ENCODE data around the gene IFT122.
"Not testable (repeated sequence)": the region's sequence is repeated elsewhere in the genome, so short reads cannot be mapped to it uniquely, and the experiment has no call there.

Gene IFT122

DNA sequence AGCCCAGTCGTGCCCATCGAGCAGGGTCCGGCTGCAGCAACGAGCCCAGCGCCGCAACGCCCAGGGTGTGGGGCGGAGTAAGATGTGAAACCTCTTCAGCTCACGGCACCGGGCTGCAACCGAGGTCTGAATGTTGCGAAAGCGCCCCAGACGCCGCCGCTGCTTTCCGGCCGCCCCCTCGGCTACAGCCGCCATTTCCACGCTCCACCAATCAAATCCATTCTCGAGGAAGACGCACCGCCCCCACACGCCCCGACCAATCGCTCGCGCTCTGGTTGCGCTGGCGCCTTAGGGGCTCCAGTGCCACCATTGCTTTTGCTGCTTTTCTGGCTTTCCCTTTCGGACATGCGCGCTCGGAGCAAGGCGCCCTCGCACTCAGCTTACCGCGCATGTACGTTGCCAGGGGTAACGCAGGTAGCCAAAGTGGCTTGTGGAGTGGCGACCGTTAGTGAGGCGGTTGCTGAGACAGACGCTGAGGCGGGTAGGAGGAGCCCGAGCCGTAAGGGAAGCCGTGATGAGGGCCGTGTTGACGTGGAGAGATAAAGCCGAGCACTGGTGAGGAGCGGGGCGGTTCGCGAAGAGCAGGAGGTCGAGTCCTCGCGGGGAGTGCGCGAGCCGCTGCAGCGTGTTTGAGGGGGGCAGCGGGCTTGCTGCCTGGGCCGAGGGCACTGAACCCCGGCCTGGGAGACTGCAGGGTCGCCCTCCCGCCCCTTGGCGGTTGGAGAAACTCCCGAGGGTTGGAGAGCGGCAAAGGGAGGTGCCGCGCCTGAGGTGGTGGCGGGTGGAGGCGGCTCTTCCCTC is at the start of gene IFT122, which contains the start of gene MBD4:
IFT122 (plus strand) TSS at position 408 of the 801 bp plus-strand sequence; CDS start at position 515, 107 bp downstream.
MBD4 (minus strand) TSS at position 132 of the 801 bp plus-strand sequence; CDS start at position 17, 115 bp downstream.
- peak; percentile 98 for DNase-seq

DNA sequence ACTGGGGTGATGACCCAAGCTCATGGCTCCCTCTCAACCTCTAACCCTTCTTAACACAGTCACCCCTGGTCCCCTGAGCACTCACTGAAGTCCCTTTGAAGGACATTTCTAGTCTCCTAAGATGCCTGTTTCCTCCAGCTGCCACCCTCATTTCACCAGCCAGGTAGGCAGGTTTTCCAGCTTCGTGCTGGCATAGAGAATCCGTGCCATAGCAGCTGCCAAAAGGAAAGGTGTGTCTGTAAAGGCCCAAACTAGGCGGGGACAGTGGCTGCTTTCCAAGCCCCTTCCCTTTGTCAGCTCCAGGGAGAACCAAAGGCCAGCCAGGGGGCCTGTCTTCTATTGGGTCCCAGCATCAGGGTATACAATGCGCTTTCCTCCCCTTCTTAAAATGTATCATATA is 48.4 kb upstream of the IFT122 start:
- not testable (repeated sequence) for DNase-seq

DNA sequence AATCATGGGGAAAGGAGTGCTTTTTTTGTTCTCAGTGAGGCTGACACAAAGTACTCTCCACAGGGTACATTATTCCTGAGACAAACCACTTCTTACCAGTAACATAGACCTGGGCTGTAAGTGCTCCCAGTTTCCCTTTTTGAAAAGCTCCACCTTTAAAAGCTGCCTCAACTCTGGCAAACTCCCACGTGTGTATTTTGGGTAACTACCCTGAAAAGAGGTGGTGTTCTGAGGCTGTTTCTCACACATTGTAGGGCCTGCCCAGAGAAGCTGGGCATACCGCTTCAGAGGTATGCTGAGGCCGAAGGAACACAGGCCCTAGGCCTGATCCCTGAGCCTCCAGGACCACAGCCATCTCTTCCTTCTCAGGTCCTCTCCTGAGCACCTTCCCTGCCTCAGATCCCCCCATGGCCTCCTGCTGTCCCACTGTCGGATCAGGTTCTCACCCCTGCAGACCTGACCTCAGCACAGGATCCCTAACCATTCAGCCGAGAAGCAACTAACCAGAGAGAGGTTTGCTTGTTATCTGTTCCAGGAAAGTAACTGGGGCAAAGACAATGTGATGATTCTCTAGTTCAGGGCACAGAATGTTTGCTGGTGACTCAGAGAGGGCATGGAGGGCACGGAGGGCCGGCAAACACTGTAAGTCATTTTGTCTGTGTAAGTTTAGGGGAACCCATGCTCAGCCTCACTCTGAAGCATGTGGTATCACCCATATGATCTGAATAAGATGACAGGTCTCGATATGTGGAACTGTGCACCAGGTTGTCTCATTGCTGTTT is 47.7 kb upstream of the IFT122 start:
- DNase-seq, result not testable (repeated sequence)

- DNase-seq, result no peak
Measured at GRCh38 chr3:129393271-129393670, 46.8 kb upstream of the IFT122 start.

DNA sequence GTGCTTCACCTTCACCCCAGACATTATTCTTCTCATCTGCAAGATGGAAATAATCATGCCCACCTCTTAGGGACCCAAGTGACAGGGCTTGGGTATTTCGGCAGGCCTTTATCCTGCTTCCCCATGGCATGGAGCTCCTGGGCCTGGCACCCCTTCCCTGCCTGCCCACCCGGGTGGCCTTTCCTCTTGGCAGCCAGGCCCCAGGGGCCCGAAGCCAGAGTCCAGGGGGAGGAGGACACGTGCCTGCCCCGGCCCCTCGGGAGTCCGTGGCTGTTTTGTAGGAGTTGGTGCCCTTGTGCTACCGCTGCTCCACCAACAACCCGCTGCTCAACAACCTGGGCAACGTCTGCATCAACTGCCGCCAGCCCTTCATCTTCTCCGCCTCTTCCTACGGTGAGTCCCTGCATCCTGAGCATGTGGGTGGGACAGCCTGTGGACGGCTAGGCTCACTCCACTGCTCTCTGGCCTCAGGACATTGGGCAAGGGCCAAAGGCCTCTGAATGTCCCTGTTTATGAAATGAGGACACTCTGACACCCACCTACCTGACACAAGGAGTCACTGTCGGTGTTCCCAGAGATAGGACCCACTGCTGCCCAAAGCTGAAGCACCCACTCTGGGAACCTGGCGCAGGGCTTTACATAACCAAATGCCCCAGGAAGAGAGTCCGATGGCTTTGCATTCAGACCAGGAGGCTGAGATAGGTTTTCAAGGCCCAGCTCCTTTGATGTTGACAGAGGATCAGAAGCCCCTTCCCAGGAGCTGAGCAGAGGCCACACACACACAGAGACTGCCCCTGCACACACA is 46.1 kb upstream of the IFT122 start:
- not testable (repeated sequence) for DNase-seq

GRCh38 chr3:129398803-129399144 is 41.2 kb upstream of the IFT122 start:
- DNase-seq, result no peak

- DNase-seq, result peak; percentile 83
Measured at GRCh38 chr3:129399145-129399894, 40.7 kb upstream of the IFT122 start.

DNA sequence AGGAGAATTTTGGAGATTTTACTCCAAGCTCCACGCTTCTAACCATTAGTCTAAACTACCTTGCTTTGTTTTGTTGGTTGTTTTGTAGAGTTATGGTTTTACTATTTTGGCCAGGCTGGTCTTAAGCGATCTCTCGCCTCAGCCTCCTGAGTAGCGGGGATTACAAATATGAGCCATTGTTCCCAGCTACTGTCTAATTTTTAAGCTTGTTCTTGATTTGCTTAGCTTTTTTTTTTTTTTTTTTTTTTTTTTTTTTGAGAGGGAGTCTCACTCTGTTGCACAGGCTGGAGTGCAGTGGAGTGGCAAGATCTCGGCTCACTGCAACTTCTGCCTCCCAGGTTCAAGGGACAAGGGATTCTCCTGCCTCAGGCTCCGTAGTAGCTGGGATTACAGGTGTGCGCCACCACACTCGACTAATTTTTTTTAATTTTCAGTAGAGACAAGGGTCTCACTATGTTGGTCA is 40.1 kb upstream of the IFT122 start:
- no peak for DNase-seq

DNA sequence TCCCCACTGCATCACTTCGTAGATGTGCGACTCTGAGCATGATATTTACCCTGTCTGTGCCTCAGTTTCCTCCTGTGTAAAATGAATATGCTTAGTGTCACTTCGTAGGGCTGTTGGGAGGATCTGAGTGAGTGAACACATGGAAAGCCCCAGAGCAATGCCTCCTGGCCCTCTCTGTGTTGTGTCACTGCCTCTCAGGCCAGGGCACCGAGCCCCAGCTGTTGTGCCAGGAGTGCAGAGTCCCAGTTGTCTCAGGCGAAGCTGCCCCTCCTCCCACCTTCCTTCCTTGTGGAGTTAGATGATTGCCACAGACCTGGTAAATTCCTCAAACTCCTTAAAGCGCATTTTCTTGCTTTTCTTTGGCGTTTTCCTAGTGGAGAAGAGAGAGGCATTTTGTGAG is 37.8 kb upstream of the IFT122 start:
- DNase-seq, result no peak

DNA sequence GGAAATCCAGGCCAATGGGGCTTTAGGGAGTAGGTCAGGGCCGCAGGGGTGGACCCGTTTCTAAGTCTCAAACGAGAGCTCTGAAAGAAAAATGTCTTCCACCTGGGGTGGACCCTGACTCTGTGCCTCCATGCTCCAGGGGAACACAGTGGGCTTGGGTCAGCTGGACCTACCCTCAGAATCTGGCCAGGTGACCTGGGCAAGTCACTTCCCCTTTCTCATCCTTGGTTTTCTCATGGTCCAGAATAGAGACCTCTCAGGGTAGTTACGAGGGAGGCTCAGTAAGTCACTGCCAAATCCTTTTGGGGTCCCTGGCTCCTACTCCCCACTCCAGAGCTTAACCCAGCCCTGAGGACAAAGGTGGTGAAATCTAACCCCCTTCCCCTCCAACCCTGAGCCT is 37.4 kb upstream of the IFT122 start:
- DNase-seq, result no peak

DNA sequence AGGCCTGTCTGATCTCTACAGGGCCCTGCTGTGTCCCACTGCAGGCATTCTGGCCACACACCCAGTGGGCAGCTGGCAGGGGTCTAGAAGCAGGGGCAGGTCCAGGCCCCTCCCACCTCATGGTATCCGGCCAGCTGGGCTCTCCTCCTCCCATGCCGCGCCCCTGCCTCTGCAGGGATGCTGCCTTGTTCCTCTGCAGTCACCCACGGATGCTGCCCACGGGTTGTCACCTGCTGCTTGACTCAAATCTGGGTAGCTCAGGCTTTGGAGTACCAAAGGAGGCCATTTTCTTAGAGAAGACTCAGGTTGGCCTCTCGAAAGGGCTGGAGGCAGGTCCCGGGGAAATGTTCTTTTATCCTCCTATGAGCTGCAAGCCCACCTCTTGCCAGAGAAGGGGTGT is 36.6 kb upstream of the IFT122 start:
- no peak for DNase-seq

DNA sequence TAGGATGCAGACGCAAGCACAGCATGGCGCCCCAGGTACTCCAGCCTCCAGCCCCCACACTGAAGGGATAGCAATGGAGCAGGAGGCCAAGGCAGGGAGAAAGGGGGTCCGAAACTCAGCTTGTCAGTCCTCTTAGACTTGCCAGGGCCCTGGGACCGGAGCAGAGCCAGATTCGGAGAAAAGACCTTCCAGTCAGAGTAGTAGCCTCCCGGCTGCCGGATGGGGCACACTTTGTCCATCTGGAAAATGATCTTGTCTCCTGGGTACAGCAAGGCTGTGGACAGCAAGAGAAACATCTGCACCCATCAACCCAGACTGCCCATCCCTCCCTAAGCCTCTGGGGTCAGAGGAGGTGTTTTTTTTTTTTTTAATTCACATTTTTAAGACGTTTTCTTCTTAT is 35.9 kb upstream of the IFT122 start:
- DNase-seq, result no peak

- no peak for DNase-seq
Measured at GRCh38 chr3:129404610-129405009, 35.4 kb upstream of the IFT122 start.

GRCh38 chr3:129409541-129409940 is 30.5 kb upstream of the IFT122 start:
- no peak for DNase-seq

- DNase-seq, result no peak
Measured at GRCh38 chr3:129410971-129411370, 29.1 kb upstream of the IFT122 start.

- DNase-seq, result no peak
Measured at GRCh38 chr3:129412542-129413198, 27.4 kb upstream of the IFT122 start.

DNA sequence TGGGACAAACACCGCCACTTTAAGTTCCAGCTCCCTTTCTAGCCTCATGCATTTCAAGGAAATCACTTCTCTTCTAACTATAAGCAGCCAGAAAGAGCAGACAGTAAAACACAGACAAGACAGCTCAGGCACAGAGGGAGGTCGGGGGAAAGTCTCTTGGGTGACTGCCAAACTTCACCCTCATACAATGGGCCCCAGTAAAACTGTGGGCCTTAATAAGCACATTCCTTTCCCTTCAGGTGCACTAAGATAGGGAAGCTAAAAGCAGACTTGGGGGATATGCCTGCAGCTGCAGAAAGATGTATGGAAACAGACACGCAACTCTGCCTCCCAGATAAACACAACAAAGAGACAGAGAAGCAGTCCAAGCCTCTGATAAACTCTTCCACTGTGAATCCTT is 26.8 kb upstream of the IFT122 start:
- DNase-seq, result not testable (repeated sequence)

- no peak for DNase-seq
Measured at GRCh38 chr3:129413687-129414506, 26.1 kb upstream of the IFT122 start.

- no peak for DNase-seq
Measured at GRCh38 chr3:129415378-129415777, 24.6 kb upstream of the IFT122 start.

DNA sequence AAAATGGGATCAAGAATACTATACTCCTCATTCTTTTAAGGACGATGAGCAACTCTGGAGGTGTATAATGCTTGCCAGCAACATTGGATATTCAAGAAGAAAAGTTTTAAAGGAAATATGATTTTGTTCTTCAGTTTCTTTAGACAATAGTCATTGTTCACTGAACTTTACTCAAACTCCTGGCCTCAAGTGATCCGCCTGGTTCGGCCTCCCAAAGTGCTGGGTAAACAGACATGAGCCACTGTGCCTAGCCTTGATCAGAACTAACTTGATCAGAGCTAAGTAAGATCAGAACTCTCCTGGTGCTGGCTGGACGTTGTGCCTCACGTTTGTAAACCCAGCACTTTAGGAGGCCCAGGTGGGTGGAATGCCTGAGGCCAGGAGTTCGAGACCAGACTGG is 24.2 kb upstream of the IFT122 start:
- DNase-seq, result no peak

DNA sequence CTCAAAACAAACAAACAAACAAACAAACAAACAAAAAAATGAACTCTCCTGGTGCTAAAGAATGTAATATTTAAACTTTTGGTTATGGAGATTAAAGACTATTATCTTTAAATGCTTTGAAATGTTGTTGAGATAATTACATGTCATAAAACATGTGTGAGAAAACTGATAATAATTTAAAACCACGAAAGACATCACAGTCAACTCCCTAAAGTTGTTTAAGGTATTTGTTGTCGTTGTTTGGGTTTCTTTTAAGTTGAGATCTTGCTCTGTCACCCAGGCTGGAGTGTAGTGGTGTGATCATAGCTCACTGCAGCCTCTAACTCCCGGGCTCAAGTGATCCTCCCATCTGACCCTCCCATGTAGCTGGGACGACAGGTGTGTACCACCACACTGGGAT is 23.6 kb upstream of the IFT122 start:
- no peak for DNase-seq

Measured in activated CD8-positive, alpha-beta memory T cell treated with anti-CD3 and anti-CD28 coated beads for 24 hours (primary cell).